SK-N-SH treated with all-trans-retinoic acid at 6 μM for 48 hours (cell line): ENCODE results near the gene ADAMTS9.

Source experiments
- ATAC-seq: fragments of 200-7000 bp; cut with Tn5 transposase; 3 replicates; pipeline ENCODE4 v1.9.1; 2020; ENCODE audit warnings: mild to moderate bottlenecking, moderate library complexity
- ARNTL ChIP-seq: fragments of 450-650 bp; formaldehyde crosslinking; IDR thresholded peaks from 2 replicates; pipeline ENCODE4 v1.5.0; 2020; ENCODE audit warnings: low read depth, mild to moderate bottlenecking, moderate library complexity, borderline replicate concordance
- BACH2 ChIP-seq: fragments of 250-450 bp; sonication (Bioruptor Pico); IDR thresholded peaks from 2 replicates; pipeline ENCODE4 v1.9.0; 2021; ENCODE audit warnings: mild to moderate bottlenecking, borderline replicate concordance
- CREB5 ChIP-seq: fragments of 250-450 bp; sonication (Bioruptor Pico); IDR thresholded peaks from 2 replicates; pipeline ENCODE4 v1.5.1; 2020; ENCODE audit warnings: low read depth, mild to moderate bottlenecking, moderate library complexity
- CSDC2 ChIP-seq: fragments of 250-450 bp; sonication (Bioruptor Pico); IDR thresholded peaks from 2 replicates; pipeline ENCODE4 v1.5.0; 2020; ENCODE audit warnings: mild to moderate bottlenecking, moderate library complexity
- CSRNP3 ChIP-seq: fragments of 250-450 bp; sonication (Bioruptor Pico); IDR thresholded peaks from 2 replicates; pipeline ENCODE4 v1.5.1; 2021; ENCODE audit warnings: mild to moderate bottlenecking, moderate library complexity
- ESRRG ChIP-seq: fragments of 250-450 bp; sonication (Bioruptor Pico); IDR thresholded peaks from 2 replicates; pipeline ENCODE4 v1.6.1; 2021; ENCODE audit warnings: mild to moderate bottlenecking
- GLIS3 ChIP-seq: fragments of 250-450 bp; sonication (Bioruptor Pico); IDR thresholded peaks from 2 replicates; pipeline ENCODE4 v1.5.0; 2020; ENCODE audit warnings: mild to moderate bottlenecking, moderate library complexity
- ISL1 ChIP-seq: fragments of 250-450 bp; sonication (Bioruptor Pico); IDR thresholded peaks from 2 replicates; pipeline ENCODE4 v2.1.2; 2022; ENCODE audit warnings: mild to moderate bottlenecking, moderate library complexity
- OSR1 ChIP-seq: fragments of 250-450 bp; sonication (Bioruptor Pico); IDR thresholded peaks from 2 replicates; pipeline ENCODE4 v1.8.0; 2022; ENCODE audit warnings: moderate library complexity, mild to moderate bottlenecking, inconsistent platforms
- PATZ1 ChIP-seq: fragments of 250-450 bp; sonication (Bioruptor Pico); IDR thresholded peaks from 2 replicates; pipeline ENCODE4 v1.8.0; 2020; ENCODE audit warnings: mild to moderate bottlenecking, moderate library complexity, borderline replicate concordance
- POU6F1 ChIP-seq: fragments of 250-450 bp; sonication (Bioruptor Pico); IDR thresholded peaks from 2 replicates; pipeline ENCODE4 v1.8.0; 2021; ENCODE audit warnings: low read depth, mild to moderate bottlenecking, moderate library complexity, borderline replicate concordance
- RARB ChIP-seq: fragments of 250-450 bp; sonication (Bioruptor Pico); IDR thresholded peaks from 2 replicates; pipeline ENCODE4 v1.8.0; 2021; ENCODE audit warnings: mild to moderate bottlenecking, moderate library complexity
- TCF4 ChIP-seq: fragments of 250-450 bp; sonication (Bioruptor Pico); IDR thresholded peaks from 2 replicates; pipeline ENCODE4 v1.8.0; 2021; ENCODE audit warnings: mild to moderate bottlenecking, moderate library complexity, borderline replicate concordance
- TOX ChIP-seq: fragments of 250-450 bp; sonication (Bioruptor Pico); IDR thresholded peaks from 2 replicates; pipeline ENCODE4 v1.8.0; 2021; ENCODE audit warnings: mild to moderate bottlenecking, moderate library complexity, borderline replicate concordance
- TSHZ2 ChIP-seq: fragments of 250-450 bp; sonication (Bioruptor Pico); IDR thresholded peaks from 2 replicates; pipeline ENCODE4 v1.5.0; 2020; ENCODE audit warnings: mild to moderate bottlenecking, moderate library complexity
- ZC3H10 ChIP-seq: fragments of 250-450 bp; sonication (Bioruptor Pico); IDR thresholded peaks from 2 replicates; pipeline ENCODE4 v1.5.1; 2021; ENCODE audit warnings: mild to moderate bottlenecking, moderate library complexity
- ZFP3 ChIP-seq: fragments of 250-450 bp; sonication (Bioruptor Pico); IDR thresholded peaks from 2 replicates; pipeline ENCODE4 v1.5.0; 2020; ENCODE audit warnings: mild to moderate bottlenecking, moderate library complexity
- ZFP30 ChIP-seq: fragments of 450-650 bp; formaldehyde crosslinking; IDR thresholded peaks from 2 replicates; pipeline ENCODE4 v1.5.0; 2022; ENCODE audit warnings: mild to moderate bottlenecking, moderate library complexity
- ZNF70 ChIP-seq: fragments of 450-650 bp; formaldehyde crosslinking; IDR thresholded peaks from 2 replicates; pipeline ENCODE4 v1.5.0; 2020; ENCODE audit warnings: mild to moderate bottlenecking, moderate library complexity
- ZNF8 ChIP-seq: fragments of 450-650 bp; formaldehyde crosslinking; IDR thresholded peaks from 2 replicates; pipeline ENCODE4 v1.5.0; 2020; ENCODE audit warnings: mild to moderate bottlenecking, moderate library complexity

The ADAMTS9 gene

GRCh38 chr3:64644483-64644882, 43.3 kb downstream of the ADAMTS9 start:
- TF ChIP-seq TOX (no peak), ESRRG (CRISPR knock-in tag) (no peak), ARNTL (CRISPR knock-in tag) (no peak), ZFP30 (no peak), TCF4 (CRISPR knock-in tag) (no peak), ZC3H10 (no peak), CSDC2 (CRISPR knock-in tag) (no peak), ZNF70 (CRISPR knock-in tag) (no peak), OSR1 (CRISPR knock-in tag) (no peak), PATZ1 (no peak), ISL1 (no peak), POU6F1 (CRISPR knock-in tag) (no peak), GLIS3 (no peak)
- no peak for ATAC-seq

- ATAC-seq = no peak
- TF ChIP-seq CSRNP3 (CRISPR knock-in tag) (no peak), ZNF8 (CRISPR knock-in tag) (no peak), CREB5 (CRISPR knock-in tag) (no peak), POU6F1 (CRISPR knock-in tag) (no peak), TOX (no peak), OSR1 (CRISPR knock-in tag) (no peak), RARB (CRISPR knock-in tag) (no peak), BACH2 (no peak), ZFP3 (CRISPR knock-in tag) (no peak), TSHZ2 (no peak), PATZ1 (no peak), ISL1 (no peak)
Measured at GRCh38 chr3:64642327-64643151, 45.3 kb downstream of the ADAMTS9 start.
